Esophagus squamous epithelium (tissue), 5 donors: Measurements from ENCODE around the gene WNT7B. TPM values are rescaled to one million over a fixed set of nuclear protein-coding genes. Genes with fewer than 3 reads are reported as not detected.

Experiments used
- DNase-seq: peaks from one replicate; lab custom pipeline; 2025; lab: John Stamatoyannopoulos, UW
- H3K27ac ChIP-seq, 4 donors: fragments of 200-600 bp; sonication (generic); one replicate each; pipeline ENCODE4 v1.5.1; 2016 to 2019; ENCODE audit warnings: mild to moderate bottlenecking in 1 of 4
- H3K27me3 ChIP-seq, 4 donors: fragments of 200-600 bp; sonication (generic); 1 replicate in 3 of 4; 2 replicates in 1 of 4; pipeline versions ENCODE4 v1.5.1 to v1.6.0; 2017 to 2021; ENCODE audit warnings: antibody characterized with exemption in 1 of 4
- H3K36me3 ChIP-seq, 3 donors: fragments of 200-600 bp; sonication (generic); one replicate each; pipeline ENCODE4 v1.5.1; 2016 to 2019
- H3K4me1 ChIP-seq, 3 donors: fragments of 200-600 bp; sonication (generic); one replicate each; pipeline ENCODE4 v1.5.1; 2017 to 2019
- H3K4me3 ChIP-seq, 4 donors: fragments of 200-600 bp; sonication (generic); 1 replicate in 3 of 4; 2 replicates in 1 of 4; pipeline ENCODE4 v1.5.1; 2016 to 2019; ENCODE audit warnings: mild to moderate bottlenecking in 2 of 4, moderate library complexity in 1 of 4
- H3K9me3 ChIP-seq, 3 donors: fragments of 200-600 bp; sonication (generic); one replicate each; pipeline ENCODE4 v1.5.1; 2016 to 2019
- CTCF ChIP-seq, 6 experiments: fragments of 450-650 bp in 4 of 6; fragments of 200-600 bp in 2 of 6; sonication (generic) in 2 of 6; IDR thresholded peaks; one replicate each; pipeline ENCODE4 v1.5.1; 2016 to 2019; ENCODE audit warnings: antibody characterized with exemption in 6 of 6, mild to moderate bottlenecking in 4 of 6, moderate library complexity in 4 of 6
- POLR2A ChIP-seq, 4 donors: fragments of 450-650 bp; IDR thresholded peaks; one replicate each; pipeline ENCODE4 v1.6.1; 2017; ENCODE audit warnings: antibody characterized with exemption in 4 of 4, mild to moderate bottlenecking in 4 of 4, moderate library complexity in 3 of 4
- WGBS, 2 donors: methylation state at CpG; one replicate each; pipeline ENCODE4 v1.1.5; 2018; 5-methylcytosine and 5-hydroxymethylcytosine counted together
- intact Hi-C: fragments of 100-400 bp; cut with DNase I; formaldehyde crosslinking; loops from one replicate; pipeline ENCODE4 v1.15.0; 2022
- total RNA-seq, 4 donors: library from RNA; depleted of rRNA; stranded (reverse); fragments of >200 nt; gene quantifications; one replicate each; pipeline ENCODE4 v1.1.0, GENCODE V29; 2016
- donor health status: DM: yes; HTN: yes; CAD: no.

The WNT7B gene
- total RNA-seq, 4 donors from 2014 or later = 10.6 to 27.0 (median 16.1) TPM

GRCh38 chr22:45984316-45984916 lies 7.5 kb upstream of the WNT7B start:
- 80 to 100% methylated on average over 1 of the region's 1 CpG for WGBS, 2 donors
- intact Hi-C loops = no loop called here
- Histone ChIP-seq H3K4me3 (no peak overlapping the region), H3K4me1 (peaks cover 0 to under 1% (median under 1%) of the 10 kb centered on the region in 3 donors), H3K27ac (no peak overlapping the region), H3K36me3 (no peaks in the 10 kb centered on the region), H3K9me3 (peaks cover 0 to 14% (median 3%) of the 10 kb centered on the region in 3 donors), H3K27me3 (peaks cover 0 to 5% (median 0%) of the 10 kb centered on the region in 4 donors)
- DNase-seq = no peak
- TF ChIP-seq POLR2A (IDR thresholded peaks at IDR 0.05) (no peak), CTCF (IDR thresholded peaks at IDR 0.05) (no peak)

GRCh38 chr22:45983797-45984196 lies 6.8 kb upstream of the WNT7B start:
- H3K27me3 ChIP-seq = peaks cover 0 to 6% (median 0%) of the 10 kb centered on the region in 4 donors
- H3K4me3 ChIP-seq = no peak overlapping the region
- no peak overlapping the region for H3K27ac ChIP-seq
- H3K36me3 ChIP-seq = no peaks in the 10 kb centered on the region
- no peak for TF ChIP-seq POLR2A (IDR thresholded peaks at IDR 0.05)
- no peak for TF ChIP-seq CTCF (IDR thresholded peaks at IDR 0.05)
- peaks cover 0 to 14% (median 3%) of the 10 kb centered on the region in 3 donors for H3K9me3 ChIP-seq
- peaks cover 0 to 7% (median 6%) of the 10 kb centered on the region in 3 donors for H3K4me1 ChIP-seq
- 81 to 88% methylated on average over 5 of the region's 5 CpGs for WGBS, 2 donors
- no peak for DNase-seq
- intact Hi-C loops = no loop called here

- 74 to 86% methylated on average over 3 to 4 of the region's 4 CpGs for WGBS, 2 donors
- TF ChIP-seq CTCF (IDR thresholded peaks at IDR 0.05) = no peak
- TF ChIP-seq POLR2A (IDR thresholded peaks at IDR 0.05) = no peak
- peaks cover 24 to 35% (median 25%) of the 10 kb centered on the region in 3 donors for H3K4me1 ChIP-seq
- no peak overlapping the region for H3K4me3 ChIP-seq
- no peaks in the 10 kb centered on the region for H3K36me3 ChIP-seq
- no peak for DNase-seq
- no peak overlapping the region for H3K27ac ChIP-seq
- H3K9me3 ChIP-seq = peaks cover 0 to 10% (median 0%) of the 10 kb centered on the region in 3 donors
- H3K27me3 ChIP-seq = peaks cover 0 to 37% (median 4%) of the 10 kb centered on the region in 4 donors
- intact Hi-C loops = no loop called here
These were observed 3.8 kb upstream of the WNT7B start for GRCh38 chr22:45980761-45981160.

GRCh38 chr22:45980268-45980570 lies 3.3 kb upstream of the WNT7B start:
- H3K36me3 ChIP-seq = no peaks in the 10 kb centered on the region
- WGBS, 2 donors = 90 to 100% methylated on average over 2 of the region's 2 CpGs
- peaks cover 24 to 40% (median 30%) of the 10 kb centered on the region in 3 donors for H3K4me1 ChIP-seq
- H3K27me3 ChIP-seq = peaks cover 0 to 42% (median 7%) of the 10 kb centered on the region in 4 donors
- peaks cover 0 to 4% (median 0%) of the 10 kb centered on the region in 3 donors for H3K9me3 ChIP-seq
- intact Hi-C loops = no loop called here
- H3K27ac ChIP-seq = no peak overlapping the region
- DNase-seq = no peak
- TF ChIP-seq CTCF (IDR thresholded peaks at IDR 0.05) (no peak), POLR2A (IDR thresholded peaks at IDR 0.05) (no peak)
- no peak overlapping the region for H3K4me3 ChIP-seq

GRCh38 chr22:45978275-45978713 lies 1.3 kb upstream of the WNT7B start:
- Histone ChIP-seq H3K36me3 (no peaks in the 10 kb centered on the region), H3K4me3 (peak overlapping the region; percentile 47 to 76 (median 66)), H3K27ac (peak overlapping the region in 1 of 4 donors; percentile 74), H3K4me1 (peaks cover 30 to 55% (median 43%) of the 10 kb centered on the region in 3 donors), H3K9me3 (no peaks in the 10 kb centered on the region), H3K27me3 (peaks cover 0 to 57% (median 13%) of the 10 kb centered on the region in 4 donors)
- DNase-seq = no peak
- TF ChIP-seq CTCF (IDR thresholded peaks at IDR 0.05) (peak in 1 of 6 experiments; percentile 90), POLR2A (IDR thresholded peaks at IDR 0.05) (no peak)
- intact Hi-C loops = no loop called here
- 17% methylated on average over 1 of the region's 26 CpGs; no CpG with 5 or more reads in 1 of the 2 donors for WGBS, 2 donors
